Measurements from ENCODE around the gene TMEM266. TPM values are rescaled to one million over a fixed set of nuclear protein-coding genes. Genes with fewer than 3 reads are reported as not detected.

TMEM266 gene, protein sequence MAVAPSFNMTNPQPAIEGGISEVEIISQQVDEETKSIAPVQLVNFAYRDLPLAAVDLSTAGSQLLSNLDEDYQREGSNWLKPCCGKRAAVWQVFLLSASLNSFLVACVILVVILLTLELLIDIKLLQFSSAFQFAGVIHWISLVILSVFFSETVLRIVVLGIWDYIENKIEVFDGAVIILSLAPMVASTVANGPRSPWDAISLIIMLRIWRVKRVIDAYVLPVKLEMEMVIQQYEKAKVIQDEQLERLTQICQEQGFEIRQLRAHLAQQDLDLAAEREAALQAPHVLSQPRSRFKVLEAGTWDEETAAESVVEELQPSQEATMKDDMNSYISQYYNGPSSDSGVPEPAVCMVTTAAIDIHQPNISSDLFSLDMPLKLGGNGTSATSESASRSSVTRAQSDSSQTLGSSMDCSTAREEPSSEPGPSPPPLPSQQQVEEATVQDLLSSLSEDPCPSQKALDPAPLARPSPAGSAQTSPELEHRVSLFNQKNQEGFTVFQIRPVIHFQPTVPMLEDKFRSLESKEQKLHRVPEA
- 0.26 and 0.76 TPM in 2 replicates for total RNA-seq

GRCh38 chr15:76059320-76060117 lies at the start of gene TMEM266:
Gene TMEM266 (plus strand): TSS chr15:76059985. CDS start chr15:76134264, 74,279 bp downstream.

GRCh38 chr15:76011627-76012551 lies 47.9 kb upstream of the TMEM266 start, which contains the start of gene NRG4:
Gene NRG4 (minus strand): TSS chr15:76012424. CDS start chr15:76011230, 1,194 bp downstream.

Other genes with a start within 250 kb of the TMEM266 start
- gene UBE2Q2, start 216.5 kb upstream of the TMEM266 start, total RNA-seq: 84.4 and 92.9 TPM in 2 replicates
- gene FBXO22, start 156.1 kb upstream of the TMEM266 start, total RNA-seq: 27.7 and 29.9 TPM in 2 replicates
- 0.26 TPM in 1 of 2 replicates, not detected in the other for gene NRG4, start 47.6 kb upstream of the TMEM266 start, total RNA-seq

All from articular chondrocyte of knee joint (primary cell).